Astrocyte (in vitro differentiated cells and primary cell): ENCODE results near the gene FBLN1. TPM values are rescaled to one million over a fixed set of nuclear protein-coding genes. Genes with fewer than 3 reads are reported as not detected.

Source experiments
- DNase-seq: peaks from one replicate; pipeline ENCODE4 v3.0.0-alpha.2; 2010; ENCODE audit warnings: low read depth
- FAIRE-seq: peaks from 2 replicates; lab custom pipeline; 2011; peaks lifted over from hg19 to GRCh38; lab: Jason Lieb, UNC
- H2AFZ ChIP-seq: 2 replicates; pipeline ENCODE4 v1.6.0; 2012; ENCODE audit warnings: low read depth, low read length, inconsistent platforms
- H3K27ac ChIP-seq: 2 replicates; pipeline ENCODE4 v1.5.1; 2011; ENCODE audit warnings: low read depth, low read length, inconsistent platforms
- H3K27me3 ChIP-seq: 2 replicates; pipeline ENCODE4 v1.6.0; 2011; ENCODE audit warnings: low read length, inconsistent platforms; ENCODE audit not compliant: insufficient read depth
- H3K36me3 ChIP-seq: 2 replicates; pipeline ENCODE4 v1.5.1; 2011; ENCODE audit warnings: low read length, inconsistent platforms; ENCODE audit not compliant: insufficient read depth
- H3K4me1 ChIP-seq: 2 replicates; pipeline ENCODE4 v1.5.1; 2011; ENCODE audit warnings: low read length, inconsistent platforms; ENCODE audit not compliant: insufficient read depth
- H3K4me2 ChIP-seq: 2 replicates; pipeline ENCODE4 v1.6.0; 2012; ENCODE audit warnings: low read length, inconsistent platforms
- H3K4me3 ChIP-seq: 2 replicates; pipeline ENCODE4 v1.5.1; 2011; ENCODE audit warnings: low read depth, mild to moderate bottlenecking, low read length, inconsistent platforms; ENCODE audit not compliant: insufficient read depth
- H3K79me2 ChIP-seq: 2 replicates; pipeline ENCODE4 v1.6.0; 2012; ENCODE audit warnings: mild to moderate bottlenecking, low read length, inconsistent platforms; ENCODE audit not compliant: insufficient read depth
- H3K9ac ChIP-seq: 2 replicates; pipeline ENCODE4 v1.6.0; 2012; ENCODE audit warnings: mild to moderate bottlenecking, low read length, inconsistent platforms
- H3K9me3 ChIP-seq: 2 replicates; pipeline ENCODE4 v1.5.1; 2012; ENCODE audit warnings: low read depth, mild to moderate bottlenecking, low read length, inconsistent platforms; ENCODE audit not compliant: insufficient read depth
- H4K20me1 ChIP-seq: 2 replicates; pipeline ENCODE4 v1.6.0; 2012; ENCODE audit warnings: low read length, inconsistent platforms; ENCODE audit not compliant: insufficient read depth
- H3K27ac Mint-ChIP-seq: one replicate; pipeline ENCODE4 v1.8.0; 2021; ENCODE audit warnings: mild to moderate bottlenecking, mixed read lengths; ENCODE audit not compliant: unreplicated experiment
- H3K27me3 Mint-ChIP-seq: one replicate; pipeline ENCODE4 v1.8.0; 2021; ENCODE audit warnings: low read depth, mixed read lengths; ENCODE audit not compliant: unreplicated experiment
- H3K36me3 Mint-ChIP-seq: one replicate; pipeline ENCODE4 v1.8.0; 2021; ENCODE audit warnings: low read depth, mixed read lengths; ENCODE audit not compliant: unreplicated experiment
- H3K4me1 Mint-ChIP-seq: one replicate; pipeline ENCODE4 v1.8.0; 2021; ENCODE audit warnings: low read depth, mixed read lengths; ENCODE audit not compliant: unreplicated experiment
- H3K4me3 Mint-ChIP-seq: one replicate; pipeline ENCODE4 v1.8.0; 2021; ENCODE audit warnings: mild to moderate bottlenecking, moderate library complexity, mixed read lengths; ENCODE audit not compliant: unreplicated experiment
- H3K9me3 Mint-ChIP-seq: one replicate; pipeline ENCODE4 v1.8.0; 2021; ENCODE audit warnings: mild to moderate bottlenecking, mixed read lengths; ENCODE audit not compliant: unreplicated experiment
- EZH2 ChIP-seq: IDR thresholded peaks from 2 replicates; pipeline ENCODE4 v1.6.1; 2012; ENCODE audit warnings: mild to moderate bottlenecking, low read length, inconsistent platforms; ENCODE audit not compliant: insufficient read depth
- total RNA-seq: library from RNA; stranded (reverse); gene quantifications from 2 replicates; pipeline ENCODE4 v1.2.1, GENCODE V29; 2021
- TF ChIP-seq, protein P1 (sequence below): IDR thresholded peaks from 2 replicates; pipeline ENCODE4 v1.5.1; 2011; ENCODE audit warnings: low read depth, mild to moderate bottlenecking, inconsistent platforms, low read length, moderate library complexity; ENCODE audit not compliant: insufficient read depth

Gene FBLN1
- total RNA-seq, 1 donor from 2014 or later = 69.2 TPM

DNA sequence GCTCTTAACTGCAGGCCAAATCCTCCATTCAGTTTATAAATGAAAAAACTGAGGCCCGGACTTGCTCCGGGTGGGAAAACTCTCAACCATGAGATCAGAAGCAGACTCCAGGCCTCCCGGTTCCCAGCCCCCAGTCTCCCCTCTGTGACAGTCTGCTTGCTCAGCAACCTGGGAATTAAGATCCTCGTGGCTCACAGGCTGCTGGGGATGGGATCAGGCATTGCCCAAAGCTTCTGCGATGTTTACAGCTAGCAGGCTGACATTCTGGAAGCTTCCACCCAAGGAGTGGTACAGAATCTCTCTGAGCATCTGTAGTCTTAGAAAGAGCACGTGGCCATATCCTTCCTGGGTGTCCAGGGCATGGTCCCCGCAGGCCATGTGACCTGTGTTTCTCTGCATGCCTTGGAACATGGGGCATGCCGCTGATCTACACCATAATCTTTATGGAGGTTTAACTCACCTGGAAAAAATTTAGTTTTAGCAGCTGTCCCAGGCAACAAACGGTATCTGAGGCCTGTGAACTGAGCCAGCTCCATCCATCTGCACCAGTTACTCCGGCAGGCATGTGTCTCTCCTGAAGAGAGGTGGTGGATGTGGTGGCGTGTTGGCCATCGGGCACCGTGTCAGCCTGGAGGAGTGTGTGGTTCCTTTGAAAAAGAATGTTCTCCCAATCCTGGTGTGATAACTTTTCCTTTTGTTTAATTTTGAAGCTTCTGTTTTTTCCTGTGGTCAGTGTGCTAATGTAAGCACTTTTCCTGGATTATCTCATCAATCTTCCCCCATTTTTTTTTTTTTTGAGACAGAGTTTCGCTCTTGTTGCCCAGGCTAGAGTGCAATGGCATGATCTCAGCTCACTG, 7.9 kb downstream of the FBLN1 start:
- TF ChIP-seq, protein P1, sequence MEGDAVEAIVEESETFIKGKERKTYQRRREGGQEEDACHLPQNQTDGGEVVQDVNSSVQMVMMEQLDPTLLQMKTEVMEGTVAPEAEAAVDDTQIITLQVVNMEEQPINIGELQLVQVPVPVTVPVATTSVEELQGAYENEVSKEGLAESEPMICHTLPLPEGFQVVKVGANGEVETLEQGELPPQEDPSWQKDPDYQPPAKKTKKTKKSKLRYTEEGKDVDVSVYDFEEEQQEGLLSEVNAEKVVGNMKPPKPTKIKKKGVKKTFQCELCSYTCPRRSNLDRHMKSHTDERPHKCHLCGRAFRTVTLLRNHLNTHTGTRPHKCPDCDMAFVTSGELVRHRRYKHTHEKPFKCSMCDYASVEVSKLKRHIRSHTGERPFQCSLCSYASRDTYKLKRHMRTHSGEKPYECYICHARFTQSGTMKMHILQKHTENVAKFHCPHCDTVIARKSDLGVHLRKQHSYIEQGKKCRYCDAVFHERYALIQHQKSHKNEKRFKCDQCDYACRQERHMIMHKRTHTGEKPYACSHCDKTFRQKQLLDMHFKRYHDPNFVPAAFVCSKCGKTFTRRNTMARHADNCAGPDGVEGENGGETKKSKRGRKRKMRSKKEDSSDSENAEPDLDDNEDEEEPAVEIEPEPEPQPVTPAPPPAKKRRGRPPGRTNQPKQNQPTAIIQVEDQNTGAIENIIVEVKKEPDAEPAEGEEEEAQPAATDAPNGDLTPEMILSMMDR = no peak
- no peak for TF ChIP-seq EZH2
- H3K4me2 ChIP-seq = no peak overlapping the region
- H3K4me3 ChIP-seq = no peak overlapping the region
- Mint-ChIP-seq H3K4me1 (peaks cover 19% of the 10 kb centered on the region), H3K27me3 (peaks cover 2% of the 10 kb centered on the region), H3K36me3 (peaks cover 1% of the 10 kb centered on the region), H3K27ac (no peak overlapping the region), H3K9me3 (no peaks in the 10 kb centered on the region), H3K4me3 (no peak overlapping the region)
- no peak overlapping the region for H2AFZ ChIP-seq
- no peaks in the 10 kb centered on the region for H3K36me3 ChIP-seq
- H3K9ac ChIP-seq = no peak overlapping the region
- H3K9me3 ChIP-seq = no peaks in the 10 kb centered on the region
- H3K4me1 ChIP-seq = peaks cover 38% of the 10 kb centered on the region
- peaks cover 79% of the 10 kb centered on the region for H3K79me2 ChIP-seq
- no peak for DNase-seq
- no peaks in the 10 kb centered on the region for H3K27me3 ChIP-seq
- H4K20me1 ChIP-seq = peaks cover 18% of the 10 kb centered on the region
- no peak for FAIRE-seq
- peak overlapping the region; percentile 0 for H3K27ac ChIP-seq

DNA sequence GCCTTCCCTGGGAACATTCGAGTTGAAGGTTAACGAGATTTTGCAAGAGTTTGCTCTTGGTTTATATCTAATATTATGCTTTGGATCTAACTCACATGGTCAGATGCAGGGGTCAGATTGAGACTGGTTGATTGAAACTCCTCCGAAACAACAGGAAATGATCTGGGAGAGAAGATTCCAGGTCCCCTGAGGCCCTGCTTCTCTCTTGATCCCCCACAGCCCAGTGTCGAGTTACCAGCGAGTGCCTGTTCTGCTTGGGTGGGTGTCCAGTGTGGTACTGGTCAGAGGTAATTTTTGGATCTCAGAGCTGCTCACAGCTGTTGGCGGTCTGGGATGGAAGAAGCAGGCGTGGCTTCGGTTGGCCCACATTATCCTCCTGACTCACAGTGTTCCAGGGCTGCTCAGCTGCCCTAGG, 9.2 kb downstream of the FBLN1 start:
- Histone ChIP-seq H3K36me3 (no peaks in the 10 kb centered on the region), H3K4me3 (no peak overlapping the region), H2AFZ (peak overlapping the region; percentile 38), H3K27me3 (no peaks in the 10 kb centered on the region), H3K9ac (peak overlapping the region; percentile 36), H3K79me2 (peaks cover 73% of the 10 kb centered on the region), H4K20me1 (peaks cover 21% of the 10 kb centered on the region), H3K9me3 (no peaks in the 10 kb centered on the region), H3K4me2 (peak overlapping the region; percentile 36), H3K4me1 (peaks cover 43% of the 10 kb centered on the region), H3K27ac (peak overlapping the region; percentile 56)
- no peak for TF ChIP-seq EZH2
- TF ChIP-seq, protein P1 = no peak
- Mint-ChIP-seq H3K27me3 (peaks cover 2% of the 10 kb centered on the region), H3K27ac (no peak overlapping the region), H3K4me3 (no peak overlapping the region), H3K36me3 (peaks cover 1% of the 10 kb centered on the region), H3K9me3 (no peaks in the 10 kb centered on the region), H3K4me1 (peaks cover 32% of the 10 kb centered on the region)
- no peak for FAIRE-seq
- peak; percentile 88 for DNase-seq

GRCh38 chr22:45512363-45512762, 9.7 kb downstream of the FBLN1 start:
- Histone ChIP-seq H3K4me2 (peak overlapping the region; percentile 36), H3K9ac (peak overlapping the region; percentile 36), H4K20me1 (peaks cover 21% of the 10 kb centered on the region), H3K27me3 (no peaks in the 10 kb centered on the region), H3K9me3 (no peaks in the 10 kb centered on the region), H3K4me3 (no peak overlapping the region), H3K27ac (peak overlapping the region; percentile 36), H3K36me3 (no peaks in the 10 kb centered on the region), H3K79me2 (peaks cover 72% of the 10 kb centered on the region), H3K4me1 (peaks cover 46% of the 10 kb centered on the region), H2AFZ (no peak overlapping the region)
- DNase-seq = no peak
- no peaks in the 10 kb centered on the region for H3K9me3 Mint-ChIP-seq
- TF ChIP-seq, protein P1 = no peak
- TF ChIP-seq EZH2 = no peak
- H3K4me1 Mint-ChIP-seq = peaks cover 34% of the 10 kb centered on the region
- no peak overlapping the region for H3K27ac Mint-ChIP-seq
- H3K4me3 Mint-ChIP-seq = no peak overlapping the region
- peaks cover 1% of the 10 kb centered on the region for H3K36me3 Mint-ChIP-seq
- peaks cover 2% of the 10 kb centered on the region for H3K27me3 Mint-ChIP-seq
- no peak for FAIRE-seq
